DND-41 (cell line): ENCODE data around the gene LINS1.

Source experiments
- CTCF ChIP-seq: IDR thresholded peaks from 2 replicates; pipeline ENCODE4 v1.5.1; 2012; ENCODE audit warnings: borderline replicate concordance, low read length, moderate library complexity, mild to moderate bottlenecking; ENCODE audit not compliant: poor library complexity, severe bottlenecking; ENCODE audit errors: extremely low read depth
- EZH2 ChIP-seq: IDR thresholded peaks from 3 replicates; pipeline ENCODE4 v1.6.1; 2012; ENCODE audit warnings: borderline replicate concordance, low read depth, mild to moderate bottlenecking, moderate library complexity, low read length, inconsistent platforms; ENCODE audit not compliant: severe bottlenecking

- TF ChIP-seq CTCF (no peak), EZH2 (no peak)
Observed at GRCh38 chr15:100601617-100602063, 344 bp downstream of the LINS1 start.
